Measurements from ENCODE around the gene MGMT.

DNA sequence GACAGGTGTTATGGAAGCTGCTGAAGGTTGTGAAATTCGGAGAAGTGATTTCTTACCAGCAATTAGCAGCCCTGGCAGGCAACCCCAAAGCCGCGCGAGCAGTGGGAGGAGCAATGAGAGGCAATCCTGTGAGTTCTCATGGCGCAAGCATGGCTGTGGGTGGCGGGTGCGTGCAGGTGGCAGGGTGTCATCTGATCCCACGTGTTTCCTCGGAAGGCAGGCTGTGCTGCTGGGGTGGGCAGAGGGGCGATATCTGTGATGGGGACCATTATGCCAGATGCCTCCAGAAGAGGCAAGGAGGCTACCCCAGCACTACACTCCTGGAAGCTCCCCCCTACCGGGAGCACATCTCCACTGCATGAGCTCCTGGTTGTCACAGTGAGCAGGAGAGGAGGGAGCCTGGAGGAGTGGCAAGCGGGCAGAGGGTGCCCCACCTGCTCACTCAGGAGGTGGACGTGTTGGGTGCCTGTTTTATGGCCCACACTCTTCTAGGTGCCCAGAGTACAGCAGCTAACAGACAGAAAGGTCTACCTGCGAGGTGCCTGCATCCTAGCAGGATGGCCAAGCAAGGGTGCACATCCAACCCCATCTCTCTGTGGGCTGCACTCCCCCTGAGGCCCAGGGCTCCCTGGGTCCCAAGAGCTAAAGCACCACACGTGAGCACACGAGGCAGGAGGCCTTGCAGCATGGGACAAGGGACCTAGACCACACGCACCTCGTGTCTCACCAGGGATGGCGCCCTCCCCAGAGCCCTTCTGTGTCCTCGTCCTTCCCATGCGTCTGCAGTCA lies 292.4 kb downstream of the MGMT start:
- TF ChIP-seq POLR2A (IDR thresholded peaks at IDR 0.05): no peak
- TF ChIP-seq, protein P1, sequence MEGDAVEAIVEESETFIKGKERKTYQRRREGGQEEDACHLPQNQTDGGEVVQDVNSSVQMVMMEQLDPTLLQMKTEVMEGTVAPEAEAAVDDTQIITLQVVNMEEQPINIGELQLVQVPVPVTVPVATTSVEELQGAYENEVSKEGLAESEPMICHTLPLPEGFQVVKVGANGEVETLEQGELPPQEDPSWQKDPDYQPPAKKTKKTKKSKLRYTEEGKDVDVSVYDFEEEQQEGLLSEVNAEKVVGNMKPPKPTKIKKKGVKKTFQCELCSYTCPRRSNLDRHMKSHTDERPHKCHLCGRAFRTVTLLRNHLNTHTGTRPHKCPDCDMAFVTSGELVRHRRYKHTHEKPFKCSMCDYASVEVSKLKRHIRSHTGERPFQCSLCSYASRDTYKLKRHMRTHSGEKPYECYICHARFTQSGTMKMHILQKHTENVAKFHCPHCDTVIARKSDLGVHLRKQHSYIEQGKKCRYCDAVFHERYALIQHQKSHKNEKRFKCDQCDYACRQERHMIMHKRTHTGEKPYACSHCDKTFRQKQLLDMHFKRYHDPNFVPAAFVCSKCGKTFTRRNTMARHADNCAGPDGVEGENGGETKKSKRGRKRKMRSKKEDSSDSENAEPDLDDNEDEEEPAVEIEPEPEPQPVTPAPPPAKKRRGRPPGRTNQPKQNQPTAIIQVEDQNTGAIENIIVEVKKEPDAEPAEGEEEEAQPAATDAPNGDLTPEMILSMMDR (IDR thresholded peaks at IDR 0.05): no peak
- no peak for TF ChIP-seq EP300 (IDR thresholded peaks at IDR 0.05)

Measured in ovary (tissue), 3 donors.